ENCODE data around the gene RAP1A. TPM values are rescaled to one million over a fixed set of nuclear protein-coding genes. Genes with fewer than 3 reads are reported as not detected.

The RAP1A gene
- total RNA-seq, 6 experiments from 2014 or later = 75.7 to 82.9 (median 80.3) TPM

- TF ChIP-seq CTCF (IDR thresholded peaks at IDR 0.05) = no peak
- peak; percentile 12 for DNase-seq
- peaks cover 30% of the 10 kb centered on the region for H3K4me1 Mint-ChIP-seq (ENCODE audit: low read depth)
- H3K4me3 Mint-ChIP-seq = peak overlapping the region; percentile 84
- H3K27ac Mint-ChIP-seq = peak overlapping the region; percentile 91
- no peaks in the 10 kb centered on the region for H3K36me3 Mint-ChIP-seq (ENCODE audit: low read depth)
- no peaks in the 10 kb centered on the region for H3K27me3 Mint-ChIP-seq (ENCODE audit: insufficient read depth)
- H3K9me3 Mint-ChIP-seq = no peaks in the 10 kb centered on the region
Measured at GRCh38 chr1:111593403-111594305, 25.9 kb upstream of the RAP1A start.

- Mint-ChIP-seq H3K4me3 (no peak overlapping the region), H3K27ac (no peak overlapping the region), H3K9me3 (no peaks in the 10 kb centered on the region), H3K4me1 (ENCODE audit: low read depth) (peaks cover 30% of the 10 kb centered on the region), H3K36me3 (ENCODE audit: low read depth) (no peaks in the 10 kb centered on the region), H3K27me3 (ENCODE audit: insufficient read depth) (no peaks in the 10 kb centered on the region)
- DNase-seq = no peak
- no peak for TF ChIP-seq CTCF (IDR thresholded peaks at IDR 0.05)
Measured at GRCh38 chr1:111594306-111594693, 25.3 kb upstream of the RAP1A start.

GRCh38 chr1:111595807-111596206, 23.8 kb upstream of the RAP1A start:
- H3K36me3 Mint-ChIP-seq (ENCODE audit: low read depth) = no peaks in the 10 kb centered on the region
- no peak overlapping the region for H3K27ac Mint-ChIP-seq
- no peak for TF ChIP-seq CTCF (IDR thresholded peaks at IDR 0.05)
- no peak overlapping the region for H3K4me3 Mint-ChIP-seq
- H3K4me1 Mint-ChIP-seq (ENCODE audit: low read depth) = peaks cover 42% of the 10 kb centered on the region
- no peaks in the 10 kb centered on the region for H3K27me3 Mint-ChIP-seq (ENCODE audit: insufficient read depth)
- no peak for DNase-seq
- no peaks in the 10 kb centered on the region for H3K9me3 Mint-ChIP-seq

- H3K27me3 Mint-ChIP-seq (ENCODE audit: insufficient read depth) = no peaks in the 10 kb centered on the region
- H3K4me1 Mint-ChIP-seq (ENCODE audit: low read depth) = peaks cover 40% of the 10 kb centered on the region
- TF ChIP-seq CTCF (IDR thresholded peaks at IDR 0.05) = no peak
- H3K9me3 Mint-ChIP-seq = no peaks in the 10 kb centered on the region
- no peak for DNase-seq
- H3K4me3 Mint-ChIP-seq = no peak overlapping the region
- H3K27ac Mint-ChIP-seq = no peak overlapping the region
- no peaks in the 10 kb centered on the region for H3K36me3 Mint-ChIP-seq (ENCODE audit: low read depth)
Measured at GRCh38 chr1:111596499-111596898, 23.1 kb upstream of the RAP1A start.

GRCh38 chr1:111597426-111597825, 22.2 kb upstream of the RAP1A start:
- DNase-seq = no peak
- peaks cover 31% of the 10 kb centered on the region for H3K4me1 Mint-ChIP-seq (ENCODE audit: low read depth)

More at GRCh38 chr1:111597426-111597825, 22.2 kb upstream of the RAP1A start:
- Mint-ChIP-seq H3K27me3 (ENCODE audit: insufficient read depth) (no peaks in the 10 kb centered on the region), H3K4me3 (no peak overlapping the region), H3K36me3 (ENCODE audit: low read depth) (no peaks in the 10 kb centered on the region), H3K9me3 (no peaks in the 10 kb centered on the region), H3K27ac (no peak overlapping the region)
- TF ChIP-seq CTCF (IDR thresholded peaks at IDR 0.05) = no peak
